Measurements from ENCODE around the gene TRAF3.
"Not testable (repeated sequence)": the region's sequence is repeated elsewhere in the genome, so short reads cannot be mapped to it uniquely, and the experiment has no call there.

Gene TRAF3

DNA sequence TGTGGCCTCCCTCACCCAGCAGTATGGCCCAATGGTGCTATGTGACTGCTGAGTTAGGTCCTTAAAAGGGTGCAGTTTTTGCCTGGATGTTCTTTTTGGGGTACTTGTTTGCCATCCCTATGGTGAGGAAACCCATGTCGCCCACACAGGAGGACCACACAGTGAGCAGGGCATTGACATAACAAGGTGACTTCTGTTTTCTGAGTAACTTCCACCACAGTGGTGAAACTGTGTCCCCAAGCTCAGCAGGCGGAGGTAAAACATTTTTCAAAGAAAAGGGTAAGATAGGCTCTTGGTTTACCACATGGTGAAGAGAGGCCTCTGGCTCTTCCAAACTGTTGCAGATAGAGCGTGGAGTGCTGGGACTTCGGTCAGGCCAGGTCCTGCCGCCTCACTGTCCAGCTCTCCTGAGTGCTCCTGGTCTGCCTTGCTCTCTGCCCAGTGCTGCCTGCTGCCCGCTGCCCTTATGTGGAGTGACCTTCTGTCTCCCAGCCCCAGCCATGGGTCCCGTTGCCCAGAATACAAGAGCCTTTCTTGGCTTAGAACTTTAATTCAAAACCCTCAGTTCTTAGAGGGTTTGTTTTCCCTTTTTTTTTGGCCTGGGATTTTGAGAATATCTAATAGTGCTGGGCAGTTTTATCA, 54.0 kb downstream of the TRAF3 start:
- DNase-seq: no peak

DNA sequence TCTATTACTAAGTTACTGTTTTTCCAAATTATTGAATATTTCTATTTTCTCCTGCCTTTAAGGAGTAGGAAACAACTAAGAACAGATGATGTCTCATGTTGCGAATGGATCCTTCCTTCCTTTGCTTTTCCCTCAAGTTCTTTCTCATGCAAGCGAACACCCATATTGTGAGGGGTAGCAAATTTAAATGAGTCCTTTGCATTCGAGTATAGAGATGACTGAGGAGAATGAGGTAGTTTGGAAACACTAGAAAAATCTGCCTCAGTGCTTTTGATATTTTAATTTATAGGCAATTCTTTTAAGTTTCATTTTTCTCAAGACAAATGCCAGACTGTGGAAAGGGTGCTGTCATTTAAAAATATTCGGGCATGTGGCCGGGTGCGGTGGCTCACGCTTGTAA, 56.1 kb downstream of the TRAF3 start:
- no peak for DNase-seq

DNA sequence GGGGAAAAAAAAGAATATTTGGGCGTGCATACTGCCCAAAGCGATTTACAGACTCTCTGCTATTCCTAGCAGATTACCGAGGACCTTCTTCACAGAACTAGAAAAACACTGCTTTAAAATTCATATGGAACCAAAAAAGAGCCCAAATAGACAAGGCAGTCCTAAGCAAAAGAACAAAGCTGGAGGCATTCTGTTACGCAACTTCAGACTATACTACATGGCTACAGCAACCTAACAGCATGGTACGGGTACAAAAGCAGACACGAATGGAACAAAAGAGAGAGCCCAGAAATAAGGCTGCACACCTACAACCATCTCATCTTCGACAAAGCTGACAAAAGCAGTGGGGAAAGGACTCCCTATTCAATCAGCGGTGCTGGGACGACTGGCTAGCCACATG, 56.7 kb downstream of the TRAF3 start:
- DNase-seq: no peak

DNA sequence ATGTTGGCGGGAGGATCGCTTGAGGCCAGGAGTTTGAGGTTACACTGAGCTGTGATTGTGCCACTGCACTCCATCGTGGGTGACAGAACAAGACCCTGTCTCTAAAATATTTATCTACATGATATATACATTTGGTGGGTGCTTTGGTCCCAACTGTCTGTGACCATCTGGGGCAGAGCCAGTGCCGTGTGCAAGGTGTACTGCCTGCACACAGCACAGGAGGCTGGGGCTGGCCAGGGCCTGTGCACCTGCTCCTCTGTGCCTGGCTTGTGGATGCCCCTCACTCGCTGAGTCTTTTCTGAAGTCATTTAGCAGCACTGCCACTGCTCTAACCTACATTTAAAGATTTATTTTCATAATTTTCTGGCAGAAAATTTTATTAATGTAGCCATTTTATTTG, 58.7 kb downstream of the TRAF3 start:
- no peak for DNase-seq

DNA sequence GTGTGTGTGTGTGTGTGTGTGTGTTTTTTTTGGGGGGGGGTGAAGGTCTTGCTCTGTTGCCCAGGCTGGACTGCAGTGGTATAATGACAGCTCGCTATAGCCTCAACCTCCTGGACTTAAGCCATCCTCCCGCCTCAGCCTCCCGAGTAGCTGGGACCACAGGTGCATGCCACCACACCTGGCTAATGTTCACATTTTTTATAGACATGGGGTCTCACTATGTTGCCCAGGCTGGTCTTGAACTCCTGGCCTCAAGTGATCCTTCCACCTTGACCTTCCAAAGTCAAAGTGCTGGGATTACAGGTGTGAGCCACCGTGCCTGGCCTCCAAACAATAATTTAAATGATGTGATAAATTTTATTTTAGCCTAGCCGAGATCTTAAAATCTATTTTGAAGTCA, 59.9 kb downstream of the TRAF3 start:
- DNase-seq: not testable (repeated sequence)

DNA sequence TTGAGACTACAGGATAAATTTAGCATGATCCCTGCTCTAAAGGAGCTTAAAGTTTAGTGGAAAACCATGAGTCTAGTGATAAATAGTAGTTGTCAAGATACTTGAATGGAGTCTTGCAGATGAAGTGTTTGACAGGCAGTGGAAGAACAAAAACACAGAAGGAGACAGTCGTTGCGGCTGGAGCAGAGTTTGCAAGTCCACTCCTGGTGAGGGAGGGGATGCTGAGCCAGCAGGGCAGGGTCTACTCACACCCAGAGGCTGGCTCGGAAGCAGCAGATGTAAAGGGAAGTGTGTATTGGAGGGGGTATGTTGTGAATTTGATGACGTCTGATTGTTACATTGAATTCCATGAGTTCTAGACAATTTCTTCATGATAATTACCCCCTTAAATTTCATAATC, 61.3 kb downstream of the TRAF3 start:
- no peak for DNase-seq

DNA sequence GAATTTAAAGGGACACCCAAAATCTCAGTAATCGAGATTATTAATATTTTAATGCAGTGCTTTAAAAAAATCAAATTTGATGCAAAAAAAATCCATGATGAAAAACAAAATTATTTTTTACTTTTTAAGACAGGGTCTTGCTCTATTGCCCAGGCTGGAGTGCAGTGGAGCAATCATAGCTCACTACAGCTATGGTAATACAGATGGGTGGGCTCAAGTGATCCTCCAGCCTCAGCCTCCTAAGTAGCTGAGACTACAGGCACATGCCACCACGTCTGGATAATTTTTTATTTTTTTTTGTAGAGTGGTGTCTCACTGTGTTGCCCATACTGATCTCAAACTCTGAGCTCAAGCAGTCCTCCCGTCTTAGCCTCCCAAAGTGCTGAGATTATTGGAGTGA, 62.9 kb downstream of the TRAF3 start:
- no peak for DNase-seq

DNA sequence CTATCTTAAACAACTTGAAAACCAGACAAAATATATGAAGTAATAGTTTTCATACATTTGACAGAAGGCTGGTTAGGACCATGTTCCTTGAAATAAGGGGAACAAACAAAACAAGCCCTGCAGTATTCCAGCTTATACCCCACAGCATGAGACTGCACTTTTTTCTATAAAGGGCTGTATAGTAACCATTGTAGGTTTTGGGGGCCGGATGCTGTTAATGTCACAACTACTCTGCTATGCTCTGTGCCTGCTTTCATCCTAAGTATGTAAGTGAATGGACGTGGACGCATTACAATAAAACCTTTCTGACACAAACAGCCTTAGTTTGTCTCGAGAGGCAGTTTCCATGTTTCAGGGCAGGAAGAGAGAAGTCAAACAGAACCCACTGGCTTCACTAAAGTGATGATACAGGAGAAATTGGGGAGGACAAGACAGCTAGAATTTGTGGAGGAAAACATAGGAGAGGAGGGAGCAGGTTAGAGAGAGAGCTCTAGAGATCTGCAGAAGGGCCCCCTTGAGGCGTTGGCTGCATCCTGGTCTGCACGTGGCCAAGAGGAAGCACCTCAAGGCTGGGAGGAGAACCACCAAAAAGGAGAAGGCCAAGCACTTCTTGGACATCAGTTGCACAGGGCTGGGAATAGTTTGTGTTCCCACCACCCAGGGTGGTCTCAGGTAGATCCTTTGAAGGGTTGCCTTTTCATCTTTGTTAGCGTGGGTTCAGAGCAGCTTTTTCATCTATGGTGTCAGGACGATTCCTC, 63.7 kb downstream of the TRAF3 start:
- no peak for DNase-seq

DNA sequence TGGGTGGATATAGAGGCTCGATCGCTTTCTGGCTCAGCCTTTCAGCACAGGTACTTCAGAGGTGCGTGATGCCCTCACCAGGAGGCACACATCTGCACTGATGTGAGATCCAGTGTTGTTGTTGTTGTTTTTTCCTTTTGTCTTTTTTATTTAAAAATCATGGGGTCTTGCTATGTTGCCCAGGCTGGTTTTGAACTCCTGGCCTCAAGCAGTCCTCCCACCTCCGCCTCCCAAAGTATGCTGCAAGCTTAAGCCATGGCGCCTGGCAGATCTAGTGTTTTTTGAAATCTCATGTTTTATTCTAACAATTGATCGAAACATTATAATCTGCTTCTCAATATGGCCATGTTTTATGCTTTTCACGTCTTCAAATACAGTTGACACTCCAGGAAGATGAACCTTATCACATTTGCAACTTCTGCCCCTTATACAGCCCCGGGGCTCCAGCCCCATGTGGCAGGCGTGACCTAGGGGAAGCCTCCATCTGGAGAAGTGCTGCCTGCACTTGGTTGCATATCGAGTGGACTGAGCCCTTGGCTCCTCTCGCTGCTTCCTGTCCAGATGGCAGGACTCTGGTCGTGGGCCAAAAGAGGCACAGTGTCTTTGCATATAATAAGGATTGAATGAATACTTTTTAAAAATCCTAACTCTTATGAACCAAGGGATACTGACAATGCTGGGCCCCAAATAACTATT, 71.7 kb downstream of the TRAF3 start:
- peak; percentile 97 to 99 for DNase-seq

DNA sequence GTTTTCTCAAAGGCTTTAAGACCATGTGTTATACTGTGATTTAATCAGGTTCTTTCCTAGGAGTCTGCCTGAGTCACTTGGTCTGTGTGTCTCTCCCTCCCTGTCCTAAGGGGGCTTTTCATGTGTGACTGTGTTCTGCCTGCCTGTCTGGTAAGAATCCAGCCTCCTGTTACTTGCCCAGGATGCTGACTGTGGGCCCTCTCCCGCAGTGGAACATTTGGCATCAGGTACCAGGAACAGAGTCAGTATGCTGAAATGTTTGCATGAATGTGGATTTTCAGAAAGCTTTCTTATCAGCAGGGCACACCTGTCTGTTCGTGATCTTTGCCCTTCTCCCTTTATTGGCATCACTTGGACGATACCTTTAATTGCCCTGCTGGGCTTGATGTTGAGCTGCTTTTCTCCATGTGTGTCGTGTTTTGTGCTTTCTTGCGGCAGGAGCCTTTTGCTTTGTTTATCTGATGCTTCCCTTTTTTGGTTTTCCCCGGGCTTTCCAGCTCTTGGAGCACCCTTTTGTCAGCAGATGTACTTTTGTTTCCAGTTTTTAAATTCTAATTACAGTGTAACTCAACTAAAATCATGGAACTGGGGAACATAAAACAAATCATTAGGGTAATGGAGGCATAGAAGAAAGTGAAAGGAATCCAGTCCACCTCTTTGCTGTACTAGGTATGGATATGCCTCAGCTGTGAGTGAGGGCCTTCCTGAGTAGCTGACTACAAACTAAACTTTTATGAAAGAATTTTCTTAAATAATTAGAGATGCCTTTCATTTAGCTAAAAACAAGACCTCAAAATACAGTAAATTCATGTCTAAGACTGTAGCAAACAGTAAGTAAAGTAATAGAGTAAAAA, 72.5 kb downstream of the TRAF3 start:
- DNase-seq: peak; percentile 96 to 97

DNA sequence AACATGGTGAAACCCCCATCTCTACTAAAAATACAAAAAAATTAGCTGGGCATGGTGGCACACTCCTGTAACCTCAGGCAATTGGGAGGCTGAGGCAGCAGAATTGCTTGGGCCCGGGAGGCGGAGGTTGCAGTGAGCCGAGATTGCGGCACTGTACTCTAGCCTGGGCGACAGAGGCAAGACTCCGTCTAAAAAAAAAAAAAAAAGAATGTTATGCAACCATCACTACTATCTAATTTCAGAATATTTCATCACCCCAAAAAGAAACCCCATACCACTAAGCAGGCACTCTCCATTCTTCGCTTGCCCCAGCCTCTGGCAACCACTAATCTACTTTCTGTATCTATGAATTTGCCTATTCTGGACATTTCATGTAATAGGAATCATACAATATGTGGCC, 76.4 kb downstream of the TRAF3 start:
- no peak for DNase-seq

DNA sequence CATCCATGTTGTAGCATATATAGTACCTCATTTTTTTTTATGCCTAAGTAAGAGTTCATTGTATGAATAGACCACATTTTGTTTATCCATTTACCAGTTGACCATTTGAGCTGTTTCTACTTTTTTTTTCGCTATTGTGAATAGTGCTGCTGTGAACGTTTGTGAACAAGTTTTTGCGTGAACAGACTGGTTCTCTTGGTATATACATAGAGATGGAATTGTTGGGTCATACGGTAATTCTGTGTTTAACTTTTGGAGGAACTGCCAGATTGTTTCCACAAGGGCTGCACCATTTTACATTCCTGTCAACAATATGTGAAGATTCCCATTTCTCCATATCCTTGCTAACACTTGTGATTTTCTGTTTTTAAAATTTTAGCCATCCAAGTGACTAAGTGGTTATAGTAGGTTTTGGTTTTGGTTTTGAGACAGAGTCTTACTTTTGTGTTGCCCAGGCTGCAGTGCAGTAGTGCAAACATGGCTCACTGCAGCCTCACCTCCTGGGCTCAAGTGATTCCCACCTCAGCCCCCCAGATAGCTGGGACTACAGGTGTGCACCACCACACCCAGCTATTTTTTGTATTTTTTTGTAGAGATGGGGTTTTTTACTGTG, 76.9 kb downstream of the TRAF3 start:
- DNase-seq: no peak

DNA sequence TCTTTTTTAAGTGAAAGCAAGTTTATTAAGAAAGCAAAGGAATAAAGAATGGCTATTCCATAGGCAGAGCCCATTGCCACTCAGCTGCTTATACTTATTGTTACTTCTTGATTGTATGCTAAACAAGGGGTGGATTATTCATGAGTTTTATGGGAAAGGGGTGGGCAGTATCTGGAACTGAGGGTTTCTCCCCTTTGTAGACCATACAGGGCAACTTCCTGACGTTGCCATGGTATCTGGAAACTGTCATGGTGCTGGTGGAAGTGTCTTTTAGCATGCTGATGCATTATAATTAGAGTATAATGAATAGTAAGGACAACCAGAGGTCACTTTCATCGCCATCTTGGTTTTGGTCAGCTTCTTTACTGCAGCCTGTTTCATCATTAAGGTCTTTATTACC, 78.9 kb downstream of the TRAF3 start:
- no peak for DNase-seq

DNA sequence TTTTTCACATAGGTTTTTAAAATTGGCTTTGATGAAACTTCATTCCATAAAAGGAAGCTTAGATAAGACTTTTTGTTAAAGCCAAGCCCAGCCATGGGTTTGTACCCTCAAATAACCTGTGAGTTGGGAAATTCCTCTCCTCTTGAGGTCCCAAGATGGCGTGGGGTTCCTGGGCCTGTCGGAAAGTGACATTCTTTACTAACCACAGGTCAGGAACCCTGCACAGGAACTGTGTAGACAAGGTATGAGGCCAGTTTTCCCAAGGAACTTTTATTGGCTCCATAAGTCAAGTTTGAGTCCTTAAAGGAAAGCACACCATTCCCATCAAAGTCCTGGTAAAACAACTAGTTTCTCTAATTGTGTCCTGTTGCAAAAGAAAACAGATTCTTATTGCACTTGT, 80.2 kb downstream of the TRAF3 start:
- DNase-seq: no peak

DNA sequence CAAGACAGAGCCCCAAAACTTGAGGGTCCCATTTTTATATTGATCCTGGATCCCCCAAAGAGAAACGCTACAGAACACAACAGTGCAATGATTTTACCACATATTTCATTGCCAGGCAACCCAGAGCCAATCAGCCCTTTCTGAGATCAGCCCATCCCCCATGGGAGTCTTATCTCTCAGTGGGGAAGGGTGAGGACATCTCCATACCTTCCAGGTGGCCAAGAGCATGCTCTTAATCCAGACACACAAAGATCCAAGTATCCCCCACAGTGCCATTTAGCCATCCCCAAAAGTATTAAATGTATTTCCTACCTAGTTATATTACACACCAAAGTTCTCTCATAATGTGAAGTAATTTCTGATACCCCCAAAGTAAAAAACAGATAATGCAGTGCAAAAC, 82.7 kb downstream of the TRAF3 start:
- DNase-seq: no peak

DNA sequence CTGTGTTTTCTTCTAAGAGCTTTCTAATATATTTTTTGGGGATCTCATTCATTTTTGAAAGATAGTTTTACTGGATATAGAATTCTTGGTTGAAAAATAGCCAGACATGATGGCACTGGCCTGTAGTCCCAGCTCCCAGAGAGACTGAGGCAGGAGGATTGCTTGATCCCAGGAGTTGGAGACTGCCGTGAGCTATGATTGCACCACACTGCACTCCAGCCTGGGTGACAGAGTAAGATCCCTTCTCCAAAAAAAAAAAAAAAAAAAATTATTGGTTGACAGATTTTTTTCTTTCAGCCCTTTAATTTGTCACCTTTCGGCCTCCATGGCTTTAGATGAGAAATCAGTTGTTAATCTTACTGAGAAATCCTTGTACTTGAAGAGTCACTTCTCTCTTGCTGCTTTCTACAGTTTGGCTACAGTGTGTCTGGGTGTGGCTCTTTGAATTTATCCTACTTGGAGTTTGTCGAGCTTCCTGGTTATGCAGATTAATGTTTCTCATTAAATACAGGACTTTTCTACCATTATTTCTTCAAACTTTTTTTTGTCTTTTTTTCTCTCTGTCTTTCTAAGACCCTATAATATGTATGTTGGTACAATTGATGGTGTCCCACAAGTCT, 85.0 kb downstream of the TRAF3 start:
- no peak for DNase-seq

DNA sequence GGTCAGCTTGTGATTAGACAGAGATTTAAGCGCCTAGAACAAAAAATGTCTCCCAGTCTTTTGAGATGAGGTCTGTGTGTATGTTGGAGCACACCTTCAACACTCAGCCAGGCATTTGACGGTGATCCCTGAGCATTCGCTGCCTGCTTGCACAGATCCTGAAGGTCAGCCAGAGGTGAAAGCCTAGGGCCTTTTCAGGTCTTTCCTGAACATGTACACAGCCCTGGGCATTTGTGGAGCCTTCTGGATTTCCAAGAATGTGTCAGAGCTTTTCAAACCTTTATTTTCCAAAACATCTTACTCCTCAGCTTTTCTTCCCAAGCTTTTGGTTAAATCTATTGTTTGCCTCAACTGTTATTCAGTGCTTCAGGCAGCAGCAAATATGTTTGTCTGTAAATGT, 86.1 kb downstream of the TRAF3 start:
- no peak for DNase-seq

DNA sequence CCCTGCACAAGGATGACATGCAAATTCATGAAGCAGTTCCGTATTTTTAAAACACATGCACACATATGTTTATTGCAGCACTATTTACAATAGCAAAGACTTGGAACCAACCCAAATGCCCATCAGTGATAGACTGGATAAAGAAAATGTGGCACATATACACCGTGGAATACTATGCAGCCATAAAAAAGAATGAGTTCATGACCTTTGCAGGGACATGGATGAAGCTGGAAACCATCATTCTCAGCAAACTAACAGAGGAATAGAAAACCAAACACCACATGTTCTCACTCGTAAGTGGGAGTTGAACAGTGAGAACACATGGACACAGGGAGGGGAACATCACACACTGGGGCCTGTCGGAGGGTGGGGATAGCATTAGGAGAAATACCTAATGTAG, 88.7 kb downstream of the TRAF3 start:
- DNase-seq: not testable (repeated sequence)

DNA sequence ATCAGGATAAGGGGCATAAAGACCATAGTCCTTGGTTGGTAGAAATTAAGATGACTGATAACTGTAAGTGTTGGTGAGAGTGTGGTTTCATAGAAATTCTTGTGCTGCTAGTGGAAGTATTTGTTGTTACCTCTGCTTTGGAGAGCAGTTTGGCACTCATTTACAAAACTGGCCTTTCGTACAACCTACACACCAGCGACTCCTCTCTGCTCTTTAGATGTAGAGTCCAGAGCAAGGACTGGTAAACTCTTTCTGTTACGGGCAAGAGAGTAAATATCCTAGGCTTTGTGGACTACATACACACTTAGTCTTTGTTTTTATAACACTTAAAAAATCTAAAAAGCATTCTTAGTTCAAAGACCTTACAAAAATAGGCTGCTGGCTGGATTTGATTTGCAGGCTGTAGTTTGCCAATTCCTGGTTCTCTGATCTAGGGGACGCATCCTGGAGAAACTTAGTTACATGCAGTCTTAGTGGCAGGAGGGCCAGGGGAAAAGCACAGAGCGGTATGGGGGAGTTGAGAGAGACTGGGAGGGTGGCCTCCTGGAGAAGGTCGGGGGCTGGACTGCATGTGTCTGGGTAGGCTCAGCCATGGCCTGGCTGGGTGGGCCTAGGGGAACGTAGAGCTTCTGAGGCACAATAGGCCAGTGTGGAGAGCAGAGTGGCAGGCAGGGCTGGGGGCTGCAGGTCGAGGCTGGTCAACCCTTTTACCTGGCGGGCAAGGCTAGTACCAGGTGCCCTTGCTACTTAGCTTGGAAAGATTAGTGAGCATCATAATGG, 89.9 kb downstream of the TRAF3 start:
- no peak for DNase-seq

DNA sequence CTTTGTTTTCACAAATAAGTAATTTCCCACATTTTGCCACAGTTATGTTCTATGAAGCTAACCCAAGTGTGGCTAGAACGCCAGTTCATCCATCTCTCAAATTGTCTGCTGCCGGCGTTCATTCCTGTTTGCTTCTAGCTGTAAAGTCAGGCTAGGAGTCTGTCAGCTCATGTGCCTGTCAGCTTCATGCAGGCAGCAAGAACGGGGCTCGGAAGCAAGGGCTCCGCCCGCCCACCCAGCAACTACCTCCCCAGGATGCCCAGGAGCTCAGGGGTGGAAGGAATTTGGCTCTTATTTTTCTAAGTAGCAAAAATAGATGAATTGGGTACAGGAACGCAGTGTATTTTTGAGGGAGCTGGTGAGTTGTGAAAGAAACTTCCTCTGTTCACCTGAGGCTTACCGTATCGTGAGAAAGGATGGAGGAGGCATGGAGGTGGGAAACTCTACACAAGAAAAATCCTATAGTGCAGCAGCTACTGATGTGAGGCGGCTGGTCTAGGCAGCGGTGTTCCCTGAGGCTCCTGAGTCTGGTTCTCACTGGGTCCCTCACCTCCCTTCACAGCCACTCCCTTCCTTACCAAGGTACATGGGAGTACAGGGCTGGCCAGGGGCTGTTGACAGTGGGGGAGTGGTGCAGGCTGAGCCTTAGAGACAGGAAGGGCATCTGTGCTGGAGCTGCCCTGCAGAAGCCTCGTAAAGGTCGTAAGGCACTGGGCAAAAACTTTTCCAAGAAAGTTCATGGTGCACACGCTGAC, 90.8 kb downstream of the TRAF3 start:
- DNase-seq: no peak
